Mesenchymal stem cell (in vitro differentiated cells and primary cell): ENCODE results near the gene CAMK1D.
"Not testable (repeated sequence)": the region's sequence is repeated elsewhere in the genome, so short reads cannot be mapped to it uniquely, and the experiment has no call there.

ENCODE experiments used
- DNase-seq: peaks from one replicate; pipeline ENCODE4 v3.0.0-alpha.2; 2013
- H2AFZ ChIP-seq: one replicate; pipeline ENCODE4 v1.6.1; 2013; ENCODE audit warnings: low read depth, mild to moderate bottlenecking, control low read depth, inconsistent platforms, low read length, moderate library complexity
- H2AK5ac ChIP-seq: 2 replicates; pipeline ENCODE4 v1.6.1; 2013; ENCODE audit warnings: low read length, moderate library complexity, mild to moderate bottlenecking, inconsistent platforms; ENCODE audit not compliant: severe bottlenecking
- H2BK120ac ChIP-seq: one replicate; pipeline ENCODE4 v1.6.1; 2013; ENCODE audit warnings: low read depth, mild to moderate bottlenecking, inconsistent platforms, low read length, moderate library complexity
- H2BK12ac ChIP-seq, 2 experiments: one replicate each; pipeline ENCODE4 v1.6.1; 2013; ENCODE audit warnings: inconsistent platforms in 2 of 2, low read length in 2 of 2, mild to moderate bottlenecking in 2 of 2, moderate library complexity in 2 of 2, control low read depth in 1 of 2
- H2BK15ac ChIP-seq: one replicate; pipeline ENCODE4 v1.6.1; 2013; ENCODE audit warnings: mild to moderate bottlenecking, low read depth, inconsistent platforms; ENCODE audit not compliant: poor library complexity, severe bottlenecking
- H2BK5ac ChIP-seq: 2 replicates; pipeline ENCODE4 v1.6.1; 2013; ENCODE audit warnings: low read depth, mild to moderate bottlenecking, low read length, control low read depth, inconsistent platforms; ENCODE audit not compliant: poor library complexity, severe bottlenecking
- H3K14ac ChIP-seq, 2 experiments: one replicate each; pipeline ENCODE4 v1.6.1; 2013; ENCODE audit warnings: inconsistent platforms in 2 of 2, low read length in 2 of 2, control low read depth in 1 of 2, mild to moderate bottlenecking in 1 of 2, moderate library complexity in 1 of 2
- H3K18ac ChIP-seq, 2 experiments: one replicate each; pipeline ENCODE4 v1.6.1; 2013; ENCODE audit warnings: inconsistent platforms in 2 of 2, low read length in 2 of 2, control low read depth in 1 of 2, low read depth in 1 of 2, mild to moderate bottlenecking in 1 of 2
- H3K23ac ChIP-seq, 2 experiments: one replicate each; pipeline ENCODE4 v1.6.1; 2013; ENCODE audit warnings: inconsistent platforms in 2 of 2, low read length in 2 of 2, mild to moderate bottlenecking in 2 of 2, moderate library complexity in 2 of 2, control low read depth in 1 of 2
- H3K27ac ChIP-seq: 2 replicates; pipeline ENCODE4 v1.5.1; 2013; ENCODE audit warnings: mild to moderate bottlenecking, moderate library complexity, low read length, control low read depth, inconsistent platforms; ENCODE audit not compliant: poor library complexity, severe bottlenecking
- H3K27me3 ChIP-seq, 2 experiments: 2 replicates each; pipeline versions ENCODE4 v1.6.1 to v1.7.0; 2013; ENCODE audit warnings: low read length in 2 of 2, mild to moderate bottlenecking in 2 of 2, moderate library complexity in 2 of 2, control low read depth in 1 of 2, inconsistent platforms in 1 of 2; ENCODE audit not compliant: control insufficient read depth in 1 of 2, insufficient read depth in 1 of 2
- H3K36me3 ChIP-seq, 2 experiments: 2 replicates each; pipeline versions ENCODE4 v1.6.1 to v1.7.0; 2013; ENCODE audit warnings: low read length in 2 of 2, control low read depth in 1 of 2, inconsistent platforms in 1 of 2, low read depth in 1 of 2, mild to moderate bottlenecking in 1 of 2; ENCODE audit not compliant: insufficient read depth in 2 of 2, control insufficient read depth in 1 of 2
- H3K4ac ChIP-seq, 2 experiments: one replicate each; pipeline ENCODE4 v1.6.1; 2013; ENCODE audit warnings: inconsistent platforms in 2 of 2, low read length in 2 of 2, mild to moderate bottlenecking in 2 of 2, moderate library complexity in 2 of 2, control low read depth in 1 of 2, low read depth in 1 of 2
- H3K4me1 ChIP-seq: 2 replicates; pipeline ENCODE4 v1.6.1; 2013; ENCODE audit warnings: low read depth, low read length, control low read depth; ENCODE audit not compliant: control insufficient read depth, insufficient read depth
- H3K4me2 ChIP-seq: 2 replicates; pipeline ENCODE4 v1.6.1; 2013; ENCODE audit warnings: low read length, mild to moderate bottlenecking, inconsistent platforms; ENCODE audit not compliant: poor library complexity, severe bottlenecking
- H3K4me3 ChIP-seq, 2 experiments: 2 replicates each; pipeline versions ENCODE4 v1.5.1 to v1.7.0; 2013; ENCODE audit warnings: low read length in 2 of 2, mild to moderate bottlenecking in 2 of 2, control low read depth in 1 of 2, low read depth in 1 of 2; ENCODE audit not compliant: insufficient read depth in 1 of 2
- H3K79me1 ChIP-seq: replicated peaks from 2 replicates; pipeline ENCODE4 v1.6.1; 2013; ENCODE audit warnings: mild to moderate bottlenecking, control low read depth, low read length, inconsistent platforms; ENCODE audit not compliant: poor library complexity, severe bottlenecking
- H3K9ac ChIP-seq: 2 replicates; pipeline ENCODE4 v1.7.0; 2013; ENCODE audit warnings: mild to moderate bottlenecking, low read length, moderate library complexity
- H3K9me3 ChIP-seq: 2 replicates; pipeline ENCODE4 v1.7.0; 2013; ENCODE audit warnings: mild to moderate bottlenecking, low read length; ENCODE audit not compliant: control insufficient read depth
- H4K8ac ChIP-seq: one replicate; pipeline ENCODE4 v1.6.1; 2013; ENCODE audit warnings: inconsistent platforms, mild to moderate bottlenecking, low read length, moderate library complexity
- H4K91ac ChIP-seq: one replicate; pipeline ENCODE4 v1.6.1; 2013; ENCODE audit warnings: mild to moderate bottlenecking, low read length, inconsistent platforms
- WGBS: methylation state at CpG from one replicate; pipeline ENCODE4 v1.1.7; 2013; ENCODE audit warnings: mixed read lengths; 5-methylcytosine and 5-hydroxymethylcytosine counted together

CAMK1D gene

GRCh38 chr10:12438919-12439692 is 89.8 kb downstream of the CAMK1D start:
- Histone ChIP-seq H3K14ac (no peak overlapping the region), H2BK12ac (no peak overlapping the region), H2BK5ac (no peak overlapping the region), H3K27ac (no peak overlapping the region), H3K27me3 (no peaks in the 10 kb centered on the region), H2AFZ (no peak overlapping the region), H4K8ac (no peak overlapping the region), H2AK5ac (no peak overlapping the region), H3K4me2 (no peak overlapping the region), H3K4me1 (peaks cover 13% of the 10 kb centered on the region), H3K18ac (no peak overlapping the region), H2BK15ac (no peak overlapping the region), H2BK120ac (no peak overlapping the region), H3K23ac (no peak overlapping the region), H3K9ac (no peak overlapping the region), H4K91ac (no peak overlapping the region), H3K9me3 (no peaks in the 10 kb centered on the region), H3K4me3 (no peak overlapping the region), H3K36me3 (peaks cover 0 to 3% of the 10 kb centered on the region in 2 experiments), H3K79me1 (peaks cover 47% of the 10 kb centered on the region), H3K4ac (no peak overlapping the region)
- WGBS: 92% methylated on average over 16 of the region's 16 CpGs
- DNase-seq: no peak

- H3K4me2 ChIP-seq, H2BK12ac ChIP-seq, H2BK15ac ChIP-seq, H3K4me3 ChIP-seq, H3K23ac ChIP-seq, H3K18ac ChIP-seq, H2AK5ac ChIP-seq, H2BK120ac ChIP-seq, H3K4ac ChIP-seq, H3K36me3 ChIP-seq, H3K9me3 ChIP-seq, DNase-seq, H2BK5ac ChIP-seq, H3K27me3 ChIP-seq, H3K9ac ChIP-seq, H2AFZ ChIP-seq, H3K27ac ChIP-seq, H4K8ac ChIP-seq, H3K14ac ChIP-seq, H4K91ac ChIP-seq: not testable (repeated sequence)
- 93% methylated on average over 3 of the region's 6 CpGs for WGBS
- H3K79me1 ChIP-seq: peaks cover 43% of the 10 kb centered on the region
- H3K4me1 ChIP-seq: peaks cover 13% of the 10 kb centered on the region
These were observed 90.4 kb downstream of the CAMK1D start for GRCh38 chr10:12439767-12440166.

GRCh38 chr10:12443026-12443425 is 93.7 kb downstream of the CAMK1D start:
- Histone ChIP-seq H2AFZ (no peak overlapping the region), H3K18ac (no peak overlapping the region), H2BK12ac (no peak overlapping the region), H2BK15ac (no peak overlapping the region), H3K27me3 (no peaks in the 10 kb centered on the region), H3K4me2 (no peak overlapping the region), H3K4ac (no peak overlapping the region), H2BK120ac (no peak overlapping the region), H3K14ac (no peak overlapping the region), H3K27ac (no peak overlapping the region), H3K9me3 (no peaks in the 10 kb centered on the region), H3K23ac (no peak overlapping the region), H3K9ac (no peak overlapping the region), H3K36me3 (no peaks in the 10 kb centered on the region), H2AK5ac (no peak overlapping the region), H4K8ac (no peak overlapping the region), H3K4me3 (no peak overlapping the region), H3K79me1 (peaks cover 30% of the 10 kb centered on the region), H3K4me1 (peaks cover 5% of the 10 kb centered on the region), H2BK5ac (no peak overlapping the region), H4K91ac (no peak overlapping the region)
- DNase-seq: no peak
- WGBS: 96% methylated on average over 8 of the region's 8 CpGs

- H3K14ac ChIP-seq: no peak overlapping the region
- H3K79me1 ChIP-seq: peaks cover 28% of the 10 kb centered on the region
- H3K4ac ChIP-seq: no peak overlapping the region
- peaks cover 2% of the 10 kb centered on the region for H3K4me1 ChIP-seq
- H3K36me3 ChIP-seq: no peaks in the 10 kb centered on the region
- 49% methylated on average over 4 of the region's 6 CpGs for WGBS
- no peak overlapping the region for H3K27ac ChIP-seq
- no peak overlapping the region for H2AK5ac ChIP-seq
- H3K23ac ChIP-seq: no peak overlapping the region
- no peak for DNase-seq
- H3K4me3 ChIP-seq: no peak overlapping the region
- no peak overlapping the region for H2BK120ac ChIP-seq
- no peak overlapping the region for H2AFZ ChIP-seq
- H4K91ac ChIP-seq: no peak overlapping the region
- H3K18ac ChIP-seq: peak overlapping the region in 1 of 2 experiments; percentile 30
- H3K4me2 ChIP-seq: no peak overlapping the region
- no peak overlapping the region for H2BK5ac ChIP-seq
- no peaks in the 10 kb centered on the region for H3K9me3 ChIP-seq
- H3K27me3 ChIP-seq: no peaks in the 10 kb centered on the region
- no peak overlapping the region for H2BK15ac ChIP-seq
- no peak overlapping the region for H4K8ac ChIP-seq
- no peak overlapping the region for H3K9ac ChIP-seq
- H2BK12ac ChIP-seq: no peak overlapping the region
These were observed 95.8 kb downstream of the CAMK1D start for GRCh38 chr10:12444981-12445700.
